WTC11 (cell line): ENCODE data around the gene DCTN2. TPM values are rescaled to one million over a fixed set of nuclear protein-coding genes. Genes with fewer than 3 reads are reported as not detected.

Experiments
- ATAC-seq: fragments of 200-7000 bp; cut with Tn5 transposase; 2 replicates; pipeline ENCODE4 v1.10.0; 2021; ENCODE audit warnings: mild to moderate bottlenecking, moderate library complexity
- CTCF ChIA-PET: fragments of 300-600 bp; sonication (Branson Sonifier 250); formaldehyde crosslinking; loops from one replicate; lab custom pipeline; 2021; ENCODE audit warnings: antibody characterized with exemption; lab: Charles Lee
- POLR2A ChIA-PET: fragments of 350-600 bp; sonication (Branson Sonifier 250); formaldehyde crosslinking; loops from one replicate; lab custom pipeline; 2021; ENCODE audit warnings: antibody characterized with exemption; lab: Charles Lee
- DNase-seq: peaks from one replicate; pipeline ENCODE4 v3.0.0; 2021; ENCODE audit warnings: low spot score
- H3K27ac Mint-ChIP-seq: 2 replicates; pipeline ENCODE4 v1.8.0; 2021; ENCODE audit warnings: mixed read lengths
- H3K27me3 Mint-ChIP-seq: 2 replicates; pipeline ENCODE4 v1.8.0; 2021; ENCODE audit warnings: low read depth, mild to moderate bottlenecking, moderate library complexity, mixed read lengths
- H3K36me3 Mint-ChIP-seq: 2 replicates; pipeline ENCODE4 v1.8.0; 2021; ENCODE audit warnings: mixed read lengths
- H3K4me1 Mint-ChIP-seq: 2 replicates; pipeline ENCODE4 v1.8.0; 2022; ENCODE audit warnings: mixed read lengths
- H3K4me3 Mint-ChIP-seq: 2 replicates; pipeline ENCODE4 v1.8.0; 2021; ENCODE audit warnings: mild to moderate bottlenecking, moderate library complexity, mixed read lengths
- H3K9me3 Mint-ChIP-seq: 2 replicates; pipeline ENCODE4 v1.8.0; 2021; ENCODE audit warnings: mixed read lengths
- CREB1 ChIP-seq: sonication (generic); formaldehyde crosslinking; IDR thresholded peaks from 2 replicates; pipeline ENCODE4 v1.8.0; 2023; ENCODE audit warnings: mild to moderate bottlenecking, missing genetic modification reagents
- ETV6 ChIP-seq: sonication (generic); formaldehyde crosslinking; IDR thresholded peaks from 2 replicates; pipeline ENCODE4 v1.8.1; 2022; ENCODE audit warnings: mild to moderate bottlenecking, missing genetic modification reagents
- FOXP1 ChIP-seq: sonication (generic); formaldehyde crosslinking; IDR thresholded peaks from 2 replicates; pipeline ENCODE4 v1.8.0; 2022; ENCODE audit warnings: missing genetic modification reagents, mild to moderate bottlenecking, moderate library complexity, borderline replicate concordance
- GTF2I ChIP-seq: fragments of 250-450 bp; sonication (Bioruptor Pico); conservative IDR thresholded peaks from 2 replicates; pipeline ENCODE4 v1.4.0; 2021; ENCODE audit warnings: mild to moderate bottlenecking
- NR3C1 ChIP-seq: sonication (generic); formaldehyde crosslinking; conservative IDR thresholded peaks from 2 replicates; pipeline ENCODE4 v1.8.1; 2023; ENCODE audit warnings: low read depth, mild to moderate bottlenecking, missing genetic modification reagents
- PRRX2 ChIP-seq: fragments of 250-450 bp; sonication (Bioruptor Pico); IDR thresholded peaks from 2 replicates; pipeline ENCODE4 v1.8.0; 2021; ENCODE audit warnings: mild to moderate bottlenecking
- ZNF121 ChIP-seq: sonication (generic); formaldehyde crosslinking; IDR thresholded peaks from 2 replicates; pipeline ENCODE4 v1.8.0; 2023; ENCODE audit warnings: missing genetic modification reagents
- ZNF138 ChIP-seq: sonication (generic); formaldehyde crosslinking; conservative IDR thresholded peaks from 2 replicates; pipeline ENCODE4 v1.8.1; 2022; ENCODE audit warnings: mild to moderate bottlenecking, moderate library complexity, missing genetic modification reagents
- ZNF423 ChIP-seq: fragments of 250-450 bp; sonication (Bioruptor Pico); IDR thresholded peaks from 2 replicates; pipeline ENCODE4 v2.1.2; 2022; ENCODE audit warnings: mild to moderate bottlenecking, moderate library complexity
- total RNA-seq: library from RNA; stranded (reverse); gene quantifications from 3 replicates; pipeline ENCODE4 v1.2.3, GENCODE V29; 2021
- TF ChIP-seq, protein P1 (sequence below): fragments of 250-450 bp; sonication (Bioruptor Pico); IDR thresholded peaks from 2 replicates; pipeline ENCODE4 v2.1.2; 2022; ENCODE audit warnings: mild to moderate bottlenecking, moderate library complexity
- TF ChIP-seq, protein P2 (sequence below): sonication (generic); formaldehyde crosslinking; IDR thresholded peaks from 2 replicates; pipeline ENCODE4 v1.8.0; 2022; ENCODE audit warnings: mild to moderate bottlenecking, missing genetic modification reagents
- TF ChIP-seq, protein P3 (sequence below): sonication (generic); formaldehyde crosslinking; IDR thresholded peaks from 2 replicates; pipeline ENCODE4 v1.8.0; 2022; ENCODE audit warnings: mild to moderate bottlenecking, missing genetic modification reagents
- TF ChIP-seq, protein P4 (sequence below): sonication (generic); formaldehyde crosslinking; IDR thresholded peaks from 2 replicates; pipeline ENCODE4 v1.8.0; 2023; ENCODE audit warnings: mild to moderate bottlenecking, missing genetic modification reagents
- TF ChIP-seq, protein P5 (sequence below): sonication (generic); formaldehyde crosslinking; IDR thresholded peaks from 2 replicates; pipeline ENCODE4 v1.8.1; 2023; ENCODE audit warnings: mild to moderate bottlenecking, moderate library complexity, missing genetic modification reagents
- TF ChIP-seq, protein P6 (sequence below): fragments of 250-450 bp; sonication (Bioruptor Pico); conservative IDR thresholded peaks from 2 replicates; pipeline ENCODE4 v1.9.0; 2021; ENCODE audit warnings: mild to moderate bottlenecking
- TF ChIP-seq, protein P7 (sequence below): fragments of 250-450 bp; sonication (Bioruptor Pico); IDR thresholded peaks from 2 replicates; pipeline ENCODE4 v1.9.0; 2021; ENCODE audit warnings: mild to moderate bottlenecking
- TF ChIP-seq, protein P8 (sequence below): fragments of 200-600 bp; IDR thresholded peaks from 2 replicates; pipeline ENCODE4 v1.8.0; 2022; ENCODE audit warnings: antibody characterized with exemption
- TF ChIP-seq, protein P9 (sequence below): sonication (generic); formaldehyde crosslinking; IDR thresholded peaks from 2 replicates; pipeline ENCODE4 v1.8.1; 2023; ENCODE audit warnings: mild to moderate bottlenecking, missing genetic modification reagents, moderate library complexity

The DCTN2 gene
- total RNA-seq, 1 experiment from 2014 or later, result 93.5 TPM

DNA sequence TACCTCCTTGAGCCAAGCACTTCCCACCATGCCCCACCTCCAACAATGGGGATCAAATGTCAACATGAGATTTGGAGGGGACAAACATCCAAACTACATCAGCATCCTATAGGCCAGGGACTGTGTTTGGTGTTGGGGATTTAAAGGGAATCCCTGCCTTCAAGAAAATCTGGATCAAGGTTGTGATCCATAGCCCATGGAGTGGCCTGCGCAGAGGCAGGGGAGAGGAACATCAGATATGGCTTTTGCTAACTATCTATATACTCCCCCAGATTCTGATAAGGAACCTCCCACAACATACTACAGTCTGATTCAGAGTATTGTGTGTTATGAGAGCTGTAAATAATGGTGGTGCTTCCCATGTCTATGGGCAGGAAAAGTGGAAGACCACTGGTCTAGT is 7.9 kb upstream of the DCTN2 start:
- POLR2A ChIA-PET, result no interaction called here
- Mint-ChIP-seq H3K27ac (no peak overlapping the region), H3K36me3 (no peaks in the 10 kb centered on the region), H3K9me3 (no peaks in the 10 kb centered on the region)
- TF ChIP-seq, protein P1, sequence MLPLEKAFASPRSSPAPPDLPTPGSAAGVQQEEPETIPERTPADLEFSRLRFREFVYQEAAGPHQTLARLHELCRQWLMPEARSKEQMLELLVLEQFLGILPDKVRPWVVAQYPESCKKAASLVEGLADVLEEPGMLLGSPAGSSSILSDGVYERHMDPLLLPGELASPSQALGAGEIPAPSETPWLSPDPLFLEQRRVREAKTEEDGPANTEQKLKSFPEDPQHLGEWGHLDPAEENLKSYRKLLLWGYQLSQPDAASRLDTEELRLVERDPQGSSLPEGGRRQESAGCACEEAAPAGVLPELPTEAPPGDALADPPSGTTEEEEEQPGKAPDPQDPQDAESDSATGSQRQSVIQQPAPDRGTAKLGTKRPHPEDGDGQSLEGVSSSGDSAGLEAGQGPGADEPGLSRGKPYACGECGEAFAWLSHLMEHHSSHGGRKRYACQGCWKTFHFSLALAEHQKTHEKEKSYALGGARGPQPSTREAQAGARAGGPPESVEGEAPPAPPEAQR (CRISPR knock-in tag), result no peak
- TF ChIP-seq, protein P2, sequence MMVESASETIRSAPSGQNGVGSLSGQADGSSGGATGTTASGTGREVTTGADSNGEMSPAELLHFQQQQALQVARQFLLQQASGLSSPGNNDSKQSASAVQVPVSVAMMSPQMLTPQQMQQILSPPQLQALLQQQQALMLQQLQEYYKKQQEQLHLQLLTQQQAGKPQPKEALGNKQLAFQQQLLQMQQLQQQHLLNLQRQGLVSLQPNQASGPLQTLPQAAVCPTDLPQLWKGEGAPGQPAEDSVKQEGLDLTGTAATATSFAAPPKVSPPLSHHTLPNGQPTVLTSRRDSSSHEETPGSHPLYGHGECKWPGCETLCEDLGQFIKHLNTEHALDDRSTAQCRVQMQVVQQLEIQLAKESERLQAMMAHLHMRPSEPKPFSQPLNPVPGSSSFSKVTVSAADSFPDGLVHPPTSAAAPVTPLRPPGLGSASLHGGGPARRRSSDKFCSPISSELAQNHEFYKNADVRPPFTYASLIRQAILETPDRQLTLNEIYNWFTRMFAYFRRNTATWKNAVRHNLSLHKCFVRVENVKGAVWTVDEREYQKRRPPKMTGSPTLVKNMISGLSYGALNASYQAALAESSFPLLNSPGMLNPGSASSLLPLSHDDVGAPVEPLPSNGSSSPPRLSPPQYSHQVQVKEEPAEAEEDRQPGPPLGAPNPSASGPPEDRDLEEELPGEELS (CRISPR knock-in tag), result no peak
- TF ChIP-seq CREB1 (CRISPR knock-in tag), result no peak
- no peak for TF ChIP-seq ZNF423
- TF ChIP-seq NR3C1 (CRISPR knock-in tag), result no peak
- no peak for TF ChIP-seq ETV6
- TF ChIP-seq ZNF121 (CRISPR knock-in tag), result no peak
- TF ChIP-seq, protein P3, sequence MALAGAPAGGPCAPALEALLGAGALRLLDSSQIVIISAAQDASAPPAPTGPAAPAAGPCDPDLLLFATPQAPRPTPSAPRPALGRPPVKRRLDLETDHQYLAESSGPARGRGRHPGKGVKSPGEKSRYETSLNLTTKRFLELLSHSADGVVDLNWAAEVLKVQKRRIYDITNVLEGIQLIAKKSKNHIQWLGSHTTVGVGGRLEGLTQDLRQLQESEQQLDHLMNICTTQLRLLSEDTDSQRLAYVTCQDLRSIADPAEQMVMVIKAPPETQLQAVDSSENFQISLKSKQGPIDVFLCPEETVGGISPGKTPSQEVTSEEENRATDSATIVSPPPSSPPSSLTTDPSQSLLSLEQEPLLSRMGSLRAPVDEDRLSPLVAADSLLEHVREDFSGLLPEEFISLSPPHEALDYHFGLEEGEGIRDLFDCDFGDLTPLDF (CRISPR knock-in tag), result no peak
- TF ChIP-seq, protein P4, sequence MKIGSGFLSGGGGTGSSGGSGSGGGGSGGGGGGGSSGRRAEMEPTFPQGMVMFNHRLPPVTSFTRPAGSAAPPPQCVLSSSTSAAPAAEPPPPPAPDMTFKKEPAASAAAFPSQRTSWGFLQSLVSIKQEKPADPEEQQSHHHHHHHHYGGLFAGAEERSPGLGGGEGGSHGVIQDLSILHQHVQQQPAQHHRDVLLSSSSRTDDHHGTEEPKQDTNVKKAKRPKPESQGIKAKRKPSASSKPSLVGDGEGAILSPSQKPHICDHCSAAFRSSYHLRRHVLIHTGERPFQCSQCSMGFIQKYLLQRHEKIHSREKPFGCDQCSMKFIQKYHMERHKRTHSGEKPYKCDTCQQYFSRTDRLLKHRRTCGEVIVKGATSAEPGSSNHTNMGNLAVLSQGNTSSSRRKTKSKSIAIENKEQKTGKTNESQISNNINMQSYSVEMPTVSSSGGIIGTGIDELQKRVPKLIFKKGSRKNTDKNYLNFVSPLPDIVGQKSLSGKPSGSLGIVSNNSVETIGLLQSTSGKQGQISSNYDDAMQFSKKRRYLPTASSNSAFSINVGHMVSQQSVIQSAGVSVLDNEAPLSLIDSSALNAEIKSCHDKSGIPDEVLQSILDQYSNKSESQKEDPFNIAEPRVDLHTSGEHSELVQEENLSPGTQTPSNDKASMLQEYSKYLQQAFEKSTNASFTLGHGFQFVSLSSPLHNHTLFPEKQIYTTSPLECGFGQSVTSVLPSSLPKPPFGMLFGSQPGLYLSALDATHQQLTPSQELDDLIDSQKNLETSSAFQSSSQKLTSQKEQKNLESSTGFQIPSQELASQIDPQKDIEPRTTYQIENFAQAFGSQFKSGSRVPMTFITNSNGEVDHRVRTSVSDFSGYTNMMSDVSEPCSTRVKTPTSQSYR (CRISPR knock-in tag), result no peak
- TF ChIP-seq FOXP1, result no peak
- TF ChIP-seq GTF2I (CRISPR knock-in tag), result no peak
- TF ChIP-seq, protein P5, sequence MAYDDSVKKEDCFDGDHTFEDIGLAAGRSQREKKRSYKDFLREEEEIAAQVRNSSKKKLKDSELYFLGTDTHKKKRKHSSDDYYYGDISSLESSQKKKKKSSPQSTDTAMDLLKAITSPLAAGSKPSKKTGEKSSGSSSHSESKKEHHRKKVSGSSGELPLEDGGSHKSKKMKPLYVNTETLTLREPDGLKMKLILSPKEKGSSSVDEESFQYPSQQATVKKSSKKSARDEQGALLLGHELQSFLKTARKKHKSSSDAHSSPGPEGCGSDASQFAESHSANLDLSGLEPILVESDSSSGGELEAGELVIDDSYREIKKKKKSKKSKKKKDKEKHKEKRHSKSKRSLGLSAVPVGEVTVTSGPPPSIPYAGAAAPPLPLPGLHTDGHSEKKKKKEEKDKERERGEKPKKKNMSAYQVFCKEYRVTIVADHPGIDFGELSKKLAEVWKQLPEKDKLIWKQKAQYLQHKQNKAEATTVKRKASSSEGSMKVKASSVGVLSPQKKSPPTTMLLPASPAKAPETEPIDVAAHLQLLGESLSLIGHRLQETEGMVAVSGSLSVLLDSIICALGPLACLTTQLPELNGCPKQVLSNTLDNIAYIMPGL (CRISPR knock-in tag), result no peak
- TF ChIP-seq, protein P6, sequence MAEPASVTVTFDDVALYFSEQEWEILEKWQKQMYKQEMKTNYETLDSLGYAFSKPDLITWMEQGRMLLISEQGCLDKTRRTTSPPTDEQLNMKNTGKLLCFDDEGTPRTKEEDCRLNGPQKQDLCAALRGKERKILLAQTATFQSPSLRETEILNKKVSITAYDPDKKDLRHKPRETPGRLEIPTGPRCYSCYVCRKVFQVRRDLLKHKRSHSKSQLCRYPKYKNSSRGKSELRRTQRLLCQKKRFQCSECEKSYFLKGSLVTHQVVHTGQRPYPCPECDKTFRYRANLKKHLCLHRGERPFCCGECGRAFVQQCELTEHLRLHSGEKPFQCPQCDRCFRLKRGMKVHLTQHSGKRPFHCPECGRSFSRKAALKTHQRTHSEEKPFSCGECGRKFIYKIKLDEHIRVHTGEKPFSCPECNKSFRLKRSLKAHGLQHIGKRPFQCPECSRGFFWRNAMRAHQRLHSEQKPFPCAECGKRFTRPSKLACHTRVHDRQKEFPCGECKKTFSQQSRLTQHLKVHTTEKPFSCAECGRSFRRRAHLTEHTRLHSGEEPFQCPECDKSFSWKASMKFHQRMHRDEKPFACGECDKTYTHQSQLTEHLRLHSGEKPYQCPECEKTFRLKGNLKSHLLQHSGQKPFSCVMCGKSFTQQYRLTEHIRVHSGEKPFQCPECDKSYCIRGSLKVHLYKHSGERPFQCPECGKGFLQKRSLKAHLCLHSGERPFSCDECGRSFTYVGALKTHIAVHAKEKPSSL (CRISPR knock-in tag), result no peak
- TF ChIP-seq, protein P7, sequence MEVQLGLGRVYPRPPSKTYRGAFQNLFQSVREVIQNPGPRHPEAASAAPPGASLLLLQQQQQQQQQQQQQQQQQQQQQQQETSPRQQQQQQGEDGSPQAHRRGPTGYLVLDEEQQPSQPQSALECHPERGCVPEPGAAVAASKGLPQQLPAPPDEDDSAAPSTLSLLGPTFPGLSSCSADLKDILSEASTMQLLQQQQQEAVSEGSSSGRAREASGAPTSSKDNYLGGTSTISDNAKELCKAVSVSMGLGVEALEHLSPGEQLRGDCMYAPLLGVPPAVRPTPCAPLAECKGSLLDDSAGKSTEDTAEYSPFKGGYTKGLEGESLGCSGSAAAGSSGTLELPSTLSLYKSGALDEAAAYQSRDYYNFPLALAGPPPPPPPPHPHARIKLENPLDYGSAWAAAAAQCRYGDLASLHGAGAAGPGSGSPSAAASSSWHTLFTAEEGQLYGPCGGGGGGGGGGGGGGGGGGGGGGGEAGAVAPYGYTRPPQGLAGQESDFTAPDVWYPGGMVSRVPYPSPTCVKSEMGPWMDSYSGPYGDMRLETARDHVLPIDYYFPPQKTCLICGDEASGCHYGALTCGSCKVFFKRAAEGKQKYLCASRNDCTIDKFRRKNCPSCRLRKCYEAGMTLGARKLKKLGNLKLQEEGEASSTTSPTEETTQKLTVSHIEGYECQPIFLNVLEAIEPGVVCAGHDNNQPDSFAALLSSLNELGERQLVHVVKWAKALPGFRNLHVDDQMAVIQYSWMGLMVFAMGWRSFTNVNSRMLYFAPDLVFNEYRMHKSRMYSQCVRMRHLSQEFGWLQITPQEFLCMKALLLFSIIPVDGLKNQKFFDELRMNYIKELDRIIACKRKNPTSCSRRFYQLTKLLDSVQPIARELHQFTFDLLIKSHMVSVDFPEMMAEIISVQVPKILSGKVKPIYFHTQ (CRISPR knock-in tag), result no peak
- TF ChIP-seq, protein P8, sequence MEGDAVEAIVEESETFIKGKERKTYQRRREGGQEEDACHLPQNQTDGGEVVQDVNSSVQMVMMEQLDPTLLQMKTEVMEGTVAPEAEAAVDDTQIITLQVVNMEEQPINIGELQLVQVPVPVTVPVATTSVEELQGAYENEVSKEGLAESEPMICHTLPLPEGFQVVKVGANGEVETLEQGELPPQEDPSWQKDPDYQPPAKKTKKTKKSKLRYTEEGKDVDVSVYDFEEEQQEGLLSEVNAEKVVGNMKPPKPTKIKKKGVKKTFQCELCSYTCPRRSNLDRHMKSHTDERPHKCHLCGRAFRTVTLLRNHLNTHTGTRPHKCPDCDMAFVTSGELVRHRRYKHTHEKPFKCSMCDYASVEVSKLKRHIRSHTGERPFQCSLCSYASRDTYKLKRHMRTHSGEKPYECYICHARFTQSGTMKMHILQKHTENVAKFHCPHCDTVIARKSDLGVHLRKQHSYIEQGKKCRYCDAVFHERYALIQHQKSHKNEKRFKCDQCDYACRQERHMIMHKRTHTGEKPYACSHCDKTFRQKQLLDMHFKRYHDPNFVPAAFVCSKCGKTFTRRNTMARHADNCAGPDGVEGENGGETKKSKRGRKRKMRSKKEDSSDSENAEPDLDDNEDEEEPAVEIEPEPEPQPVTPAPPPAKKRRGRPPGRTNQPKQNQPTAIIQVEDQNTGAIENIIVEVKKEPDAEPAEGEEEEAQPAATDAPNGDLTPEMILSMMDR, result no peak
- TF ChIP-seq PRRX2 (CRISPR knock-in tag), result no peak
- no peak for TF ChIP-seq ZNF138
- TF ChIP-seq, protein P9, sequence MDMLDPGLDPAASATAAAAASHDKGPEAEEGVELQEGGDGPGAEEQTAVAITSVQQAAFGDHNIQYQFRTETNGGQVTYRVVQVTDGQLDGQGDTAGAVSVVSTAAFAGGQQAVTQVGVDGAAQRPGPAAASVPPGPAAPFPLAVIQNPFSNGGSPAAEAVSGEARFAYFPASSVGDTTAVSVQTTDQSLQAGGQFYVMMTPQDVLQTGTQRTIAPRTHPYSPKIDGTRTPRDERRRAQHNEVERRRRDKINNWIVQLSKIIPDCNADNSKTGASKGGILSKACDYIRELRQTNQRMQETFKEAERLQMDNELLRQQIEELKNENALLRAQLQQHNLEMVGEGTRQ (CRISPR knock-in tag), result no peak
- TF ChIP-seq, all 79 proteins: peak for 0
- no peak for ATAC-seq
- peaks cover 23% of the 10 kb centered on the region for H3K4me1 Mint-ChIP-seq
- H3K27me3 Mint-ChIP-seq, result no peaks in the 10 kb centered on the region
- no peak overlapping the region for H3K4me3 Mint-ChIP-seq
- CTCF ChIA-PET, result interaction anchor here (1.5 kb wide), 1 partner anchor 29 kb away, joined by 8 read pairs; no protein-coding TSS in a partner anchor
- DNase-seq, result no peak
